HG03460 (cell line): ENCODE data around the gene DAB1.
"Not testable (repeated sequence)": the region's sequence is repeated elsewhere in the genome, so short reads cannot be mapped to it uniquely, and the experiment has no call there.

Source experiments
- ATAC-seq: cut with Tn5 transposase; IDR thresholded peaks from one replicate; pipeline ENCODE4 v1.9.1; 2021; ENCODE audit not compliant: unreplicated experiment

Gene DAB1

GRCh38 chr1:57229998-57230397 lies 193.9 kb downstream of the DAB1 start:
- no peak for ATAC-seq

DNA sequence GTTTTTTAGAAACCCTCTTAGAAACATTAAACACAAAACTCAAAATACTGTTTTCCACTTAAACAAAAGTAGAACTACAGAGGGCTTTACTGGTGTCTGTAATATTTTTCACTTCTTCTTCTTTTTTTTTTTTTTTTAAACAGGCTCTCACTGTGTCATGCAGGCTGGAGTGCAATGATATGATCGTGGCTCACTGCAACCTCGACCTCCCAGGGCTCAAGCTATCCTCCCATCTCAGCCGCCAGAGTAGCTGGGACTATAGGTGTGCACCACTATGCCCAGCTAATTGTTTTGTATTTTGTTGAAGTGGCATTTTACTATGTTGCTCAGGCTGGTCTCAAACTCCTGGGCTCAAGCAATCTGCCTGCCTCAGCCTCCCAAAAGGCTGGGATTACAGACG lies 194.8 kb downstream of the DAB1 start:
- no peak for ATAC-seq

DNA sequence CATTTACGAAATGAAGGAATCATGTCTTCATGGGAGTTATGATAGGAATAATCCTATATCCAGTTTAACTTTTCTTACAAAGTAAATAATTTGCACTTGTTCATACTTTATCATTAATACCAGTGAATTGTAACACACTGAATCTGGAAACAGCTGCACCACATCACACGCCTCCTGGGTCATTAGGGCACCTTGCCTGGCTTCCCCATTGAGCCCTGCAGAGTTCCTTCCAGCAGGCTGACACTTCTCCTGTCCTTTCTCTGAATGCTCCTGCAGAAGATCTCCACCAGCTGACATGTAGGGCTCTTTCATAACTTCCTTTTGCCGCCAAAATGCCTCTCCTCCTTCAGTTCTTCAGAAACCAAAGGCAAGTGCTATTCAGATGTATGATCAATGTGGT lies 201.1 kb downstream of the DAB1 start:
- no peak for ATAC-seq

DNA sequence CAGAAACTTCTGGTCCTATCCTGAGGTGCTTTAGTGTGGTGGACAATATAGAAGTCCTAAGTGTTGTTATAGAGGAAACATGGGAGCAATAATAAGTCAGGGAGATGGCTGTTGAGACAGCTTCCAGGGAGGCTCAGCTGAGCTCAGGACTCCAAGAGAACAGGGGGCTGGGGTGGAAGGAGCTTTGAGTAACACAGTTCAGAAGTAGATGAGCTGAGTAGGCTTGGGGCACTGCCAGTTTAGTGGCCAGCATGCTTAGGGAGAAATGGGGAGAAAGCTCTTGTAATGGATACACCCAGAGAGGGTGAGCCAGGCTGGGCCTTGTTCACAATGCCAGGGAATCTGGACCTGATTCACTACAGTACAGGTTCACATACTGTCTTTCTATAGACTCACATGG lies 201.6 kb downstream of the DAB1 start:
- ATAC-seq: no peak

GRCh38 chr1:57220905-57221304 lies 203.0 kb downstream of the DAB1 start:
- ATAC-seq: not testable (repeated sequence)

- no peak for ATAC-seq
These were observed 205.3 kb downstream of the DAB1 start for GRCh38 chr1:57218487-57219079.

DNA sequence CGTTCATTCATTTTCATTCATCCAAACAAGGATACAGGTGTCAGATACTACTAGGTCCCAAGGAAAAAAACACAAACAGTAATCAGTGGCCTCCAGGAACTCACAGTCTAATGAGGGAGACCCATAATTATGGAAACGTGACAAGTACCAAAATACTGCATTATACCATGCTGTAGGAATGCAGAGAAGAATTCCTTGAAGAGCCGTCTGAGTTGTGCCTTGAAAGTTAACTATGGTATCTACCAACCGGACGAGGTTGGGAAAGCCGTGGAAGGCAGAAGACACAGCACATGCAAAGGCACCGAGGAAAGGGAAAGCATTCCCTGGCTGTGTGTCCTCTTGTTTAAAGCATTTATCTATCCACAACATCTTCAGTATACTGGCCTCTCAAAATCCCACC lies 206.0 kb downstream of the DAB1 start:
- no peak for ATAC-seq

DNA sequence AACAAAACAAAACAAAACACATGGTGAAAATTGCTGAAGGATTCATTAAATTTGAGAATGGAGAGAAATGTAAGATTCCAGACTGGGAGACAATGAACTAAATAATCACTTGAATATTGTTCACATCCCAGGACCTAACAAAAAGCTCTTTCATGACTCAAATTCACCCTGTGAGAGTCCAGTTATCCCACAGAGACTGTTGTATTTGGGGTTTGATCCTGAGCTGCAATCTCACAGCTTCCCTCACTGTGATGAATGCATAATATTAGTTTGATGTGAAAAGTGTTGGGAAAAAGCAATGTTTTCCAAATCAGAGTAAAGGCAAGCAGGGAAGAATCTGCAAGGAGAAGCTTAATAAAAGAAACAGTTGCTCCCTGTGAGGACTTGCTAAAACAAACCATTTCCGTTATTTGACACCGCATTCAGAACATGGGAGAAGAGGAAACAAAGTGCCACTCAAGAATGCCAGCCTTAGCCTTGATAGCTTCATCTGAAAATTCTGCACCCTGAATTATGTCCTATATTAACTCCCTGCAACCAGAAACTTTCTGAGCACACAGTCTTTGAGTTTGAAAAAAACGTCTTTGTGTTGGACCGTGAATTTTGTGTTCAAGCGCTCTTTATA lies 208.8 kb downstream of the DAB1 start:
- ATAC-seq: no peak

GRCh38 chr1:57210881-57211280 lies 213.0 kb downstream of the DAB1 start:
- ATAC-seq: no peak

DNA sequence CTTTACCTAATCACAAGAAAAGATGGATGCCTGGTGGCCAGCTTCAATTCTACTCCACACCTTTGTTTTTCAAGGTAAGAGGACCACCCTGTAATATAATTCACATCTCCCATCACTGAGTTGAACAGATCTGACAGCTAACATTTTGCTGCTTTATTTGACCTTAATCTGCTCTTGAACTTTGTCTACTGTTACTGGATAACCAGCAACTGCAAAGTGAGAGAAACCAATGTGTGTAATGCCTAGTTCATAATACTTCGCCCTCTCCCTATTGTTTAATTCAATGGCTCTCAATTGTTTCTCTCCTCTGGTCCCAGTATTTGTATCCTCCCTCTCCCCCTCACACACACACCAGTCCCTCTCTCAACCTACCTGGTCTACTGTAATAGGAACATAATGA lies 214.4 kb downstream of the DAB1 start:
- no peak for ATAC-seq

DNA sequence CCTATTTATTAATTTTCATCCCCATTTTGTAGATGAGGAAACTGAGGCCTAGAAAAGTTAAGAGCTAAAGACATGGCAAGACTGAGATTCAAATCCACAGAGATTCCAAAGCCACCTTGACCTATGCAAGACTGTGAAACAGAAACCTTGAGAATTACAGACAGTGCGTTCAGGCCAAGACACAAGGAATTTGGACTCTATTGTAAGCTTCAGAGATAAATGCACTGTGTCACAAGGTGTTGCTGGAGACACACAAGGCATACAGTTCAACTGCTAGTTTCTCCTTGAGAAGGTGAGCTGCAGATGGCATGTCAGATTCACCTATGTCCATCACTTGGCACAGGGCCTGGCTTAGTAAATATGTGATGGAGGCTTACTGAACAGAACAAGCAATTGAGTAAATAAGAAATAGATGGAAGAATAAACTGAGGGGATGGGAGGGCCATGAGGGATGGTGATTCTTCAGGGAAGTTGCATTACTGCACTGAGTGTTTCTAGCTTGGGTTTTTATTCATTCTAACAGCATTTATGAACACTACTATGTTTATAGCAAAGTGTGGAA lies 215.0 kb downstream of the DAB1 start:
- no peak for ATAC-seq

GRCh38 chr1:57206038-57206437 lies 217.8 kb downstream of the DAB1 start:
- no peak for ATAC-seq

DNA sequence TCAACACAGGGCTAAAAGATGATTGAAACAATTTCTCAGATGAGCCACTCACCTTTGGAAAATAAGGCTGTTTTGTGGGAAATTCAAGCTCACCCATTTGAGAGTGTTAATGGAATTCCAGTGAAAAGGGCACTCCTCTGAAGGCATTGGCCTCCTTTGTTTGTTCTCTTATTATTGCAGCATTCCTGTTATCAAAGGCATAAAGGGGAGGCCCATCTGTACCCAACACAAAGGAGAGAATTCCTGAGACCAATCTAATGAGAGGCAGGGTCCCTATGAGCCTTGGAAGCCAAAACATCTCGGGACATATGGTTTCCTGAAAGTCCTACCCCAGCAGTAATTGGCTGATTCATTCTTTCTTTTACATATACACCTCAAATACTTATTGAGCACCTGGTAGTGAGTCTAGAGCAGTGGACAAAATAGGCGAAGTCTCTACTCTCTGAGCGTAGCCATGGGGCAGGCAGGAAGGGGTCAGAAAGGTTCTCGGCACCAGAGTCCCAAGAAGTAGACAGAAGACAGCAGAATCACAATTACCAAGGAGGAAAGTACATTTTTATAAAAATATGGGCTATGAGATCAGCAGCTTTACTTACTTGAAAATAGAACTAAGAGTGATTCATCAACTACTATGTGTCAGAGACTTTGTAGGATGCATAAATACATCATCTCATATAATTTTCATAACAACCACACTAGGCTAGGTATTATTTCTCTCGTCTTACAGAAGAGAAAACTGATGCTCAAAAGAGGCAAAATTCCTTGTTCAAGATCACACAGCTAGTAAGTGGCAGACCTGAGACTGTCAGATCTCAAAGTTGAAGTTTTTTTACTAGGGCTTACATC lies 218.7 kb downstream of the DAB1 start:
- no peak for ATAC-seq

- ATAC-seq: no peak
These were observed 219.8 kb downstream of the DAB1 start for GRCh38 chr1:57204091-57204490.

GRCh38 chr1:57202241-57202640 lies 221.6 kb downstream of the DAB1 start:
- ATAC-seq: no peak

DNA sequence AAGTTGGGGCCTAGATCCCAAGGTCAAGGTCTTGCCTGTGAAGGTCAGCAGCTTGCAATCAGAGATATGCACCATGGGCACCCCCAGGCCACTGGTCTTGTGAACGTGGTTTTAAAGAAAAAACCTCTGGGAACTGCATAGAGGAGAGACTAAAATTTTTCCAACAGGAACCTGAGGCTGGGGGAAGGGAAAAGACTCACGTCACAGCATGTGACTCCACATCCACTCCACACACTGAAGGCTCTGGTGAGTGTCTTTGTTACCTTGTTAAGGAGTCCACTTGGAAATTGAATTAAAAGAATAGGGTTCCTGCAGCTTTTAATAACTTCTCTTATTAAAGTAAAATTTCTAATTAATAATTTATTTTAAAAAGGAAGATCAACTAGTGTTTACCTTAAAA lies 224.9 kb downstream of the DAB1 start:
- ATAC-seq: no peak

GRCh38 chr1:57195436-57195941 lies 228.4 kb downstream of the DAB1 start:
- ATAC-seq: no peak

DNA sequence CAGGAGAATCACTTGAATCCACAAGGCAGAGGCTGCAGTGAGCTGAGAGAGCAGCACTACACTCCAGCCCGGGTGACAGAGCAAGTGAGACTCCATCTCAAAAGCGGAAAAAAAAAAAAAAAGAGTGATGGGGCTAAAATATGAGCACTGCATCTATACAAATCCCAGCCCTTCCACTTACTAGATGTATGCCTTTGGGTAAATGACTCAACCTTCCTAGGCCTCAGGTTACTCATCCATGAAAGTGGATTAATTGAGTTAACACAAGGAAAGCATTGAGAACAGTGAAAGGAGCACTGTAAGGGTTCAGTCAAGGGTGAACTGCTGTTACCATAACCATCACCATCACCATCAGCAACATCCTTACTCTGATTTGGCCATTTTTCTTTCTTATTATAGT lies 231.6 kb downstream of the DAB1 start:
- ATAC-seq: no peak

- ATAC-seq: no peak
These were observed 233.0 kb downstream of the DAB1 start for GRCh38 chr1:57190898-57191297.

DNA sequence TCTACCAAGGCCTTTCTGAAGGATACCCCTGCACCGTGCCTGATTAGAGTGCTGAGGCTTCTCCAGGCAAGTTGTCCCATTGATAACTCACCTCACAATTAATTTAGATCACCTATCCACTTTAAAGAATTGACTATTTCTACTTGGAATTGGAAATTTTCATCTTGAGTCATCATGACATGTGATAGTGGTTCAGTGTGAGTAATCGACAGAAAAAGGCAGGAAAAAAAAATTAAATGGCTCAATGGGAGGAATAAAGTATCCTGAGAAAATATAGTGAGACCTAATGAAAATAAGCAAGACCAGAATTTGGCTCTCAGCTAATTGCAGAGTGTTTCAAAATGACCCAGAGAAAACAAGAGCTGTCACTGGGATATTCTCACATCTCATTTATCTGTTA lies 235.7 kb downstream of the DAB1 start:
- no peak for ATAC-seq

GRCh38 chr1:57186455-57186854 lies 237.4 kb downstream of the DAB1 start:
- no peak for ATAC-seq

DNA sequence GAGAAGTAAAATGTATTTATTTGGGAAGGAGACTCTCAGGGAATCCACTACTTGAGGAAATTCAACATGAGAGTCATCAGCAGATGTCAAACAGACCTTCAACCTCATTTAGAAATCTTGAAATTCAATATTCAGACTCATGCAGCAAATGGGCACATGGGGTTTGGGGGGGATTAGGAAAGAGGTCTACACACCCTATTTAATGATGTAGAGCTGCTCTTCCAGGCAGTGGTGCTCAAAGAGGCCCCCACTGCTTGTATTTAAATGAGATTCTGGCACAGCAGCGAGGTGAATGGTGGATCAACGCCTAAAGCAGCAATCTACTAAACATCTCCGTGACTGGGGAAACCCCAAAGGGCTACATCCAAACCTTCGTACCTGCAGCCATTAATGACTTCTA lies 244.9 kb downstream of the DAB1 start:
- no peak for ATAC-seq
